H54 (cell line): ENCODE results near the gene CYP1B1.

ENCODE experiments used
- DNase-seq: peaks from one replicate; pipeline ENCODE4 v3.0.0; 2011; ENCODE audit warnings: low spot score, mixed read lengths; ENCODE audit not compliant: insufficient read length
- FAIRE-seq: peaks from 3 replicates; lab custom pipeline; 2011; peaks lifted over from hg19 to GRCh38; lab: Jason Lieb, UNC
- POLR2A ChIP-seq: IDR thresholded peaks from 2 replicates; pipeline ENCODE4 v1.6.1; 2011; ENCODE audit warnings: low read depth, mild to moderate bottlenecking, low read length

Gene CYP1B1

GRCh38 chr2:38074764-38075506, 1.0 kb downstream of the CYP1B1 start:
- FAIRE-seq (no peak), DNase-seq (no peak)
- TF ChIP-seq POLR2A, result no peak

- no peak for TF ChIP-seq POLR2A
- DNase-seq (no peak), FAIRE-seq (no peak)
Measured at GRCh38 chr2:38074058-38074763, 1.7 kb downstream of the CYP1B1 start.

GRCh38 chr2:38073211-38074057, 2.5 kb downstream of the CYP1B1 start:
- no peak for TF ChIP-seq POLR2A
- FAIRE-seq (no peak), DNase-seq (no peak)

GRCh38 chr2:38070438-38070837, 5.5 kb downstream of the CYP1B1 start:
- FAIRE-seq (no peak), DNase-seq (no peak)
- no peak for TF ChIP-seq POLR2A

- DNase-seq, result no peak
- no peak for TF ChIP-seq POLR2A
- no peak for FAIRE-seq
Measured at GRCh38 chr2:38068234-38068633, 7.7 kb downstream of the CYP1B1 start.

- DNase-seq, result no peak
- TF ChIP-seq POLR2A, result no peak
- no peak for FAIRE-seq
Measured at GRCh38 chr2:38066421-38067115, 9.4 kb downstream of the CYP1B1 start.

- no peak for DNase-seq
- no peak for TF ChIP-seq POLR2A
- no peak for FAIRE-seq
Measured at GRCh38 chr2:38065502-38066135, 10.3 kb downstream of the CYP1B1 start.

- no peak for DNase-seq
- no peak for FAIRE-seq
Measured at GRCh38 chr2:38064801-38065501, 11.0 kb downstream of the CYP1B1 start.

GRCh38 chr2:38060236-38061018, 15.5 kb downstream of the CYP1B1 start:
- TF ChIP-seq POLR2A, result no peak
- FAIRE-seq, result no peak
- no peak for DNase-seq

More at GRCh38 chr2:38064801-38065501, 11.0 kb downstream of the CYP1B1 start:
- no peak for TF ChIP-seq POLR2A

- FAIRE-seq (peak; percentile 33), DNase-seq (no peak)
Measured at GRCh38 chr2:38057651-38058410, 18.1 kb downstream of the CYP1B1 start.

GRCh38 chr2:38056216-38056615, 19.7 kb downstream of the CYP1B1 start:
- FAIRE-seq, result no peak
- no peak for DNase-seq
- TF ChIP-seq POLR2A, result no peak

More at GRCh38 chr2:38057651-38058410, 18.1 kb downstream of the CYP1B1 start:
- TF ChIP-seq POLR2A, result no peak
